ENCODE measurements around the gene SLC25A38. TPM values are rescaled to one million over a fixed set of nuclear protein-coding genes. Genes with fewer than 3 reads are reported as not detected.
A peak's percentile ranks its signal among the peaks of the same experiment; 100 is the strongest.

The SLC25A38 gene
- total RNA-seq, 1 experiment from 2014 or later = 22.0 TPM

DNA sequence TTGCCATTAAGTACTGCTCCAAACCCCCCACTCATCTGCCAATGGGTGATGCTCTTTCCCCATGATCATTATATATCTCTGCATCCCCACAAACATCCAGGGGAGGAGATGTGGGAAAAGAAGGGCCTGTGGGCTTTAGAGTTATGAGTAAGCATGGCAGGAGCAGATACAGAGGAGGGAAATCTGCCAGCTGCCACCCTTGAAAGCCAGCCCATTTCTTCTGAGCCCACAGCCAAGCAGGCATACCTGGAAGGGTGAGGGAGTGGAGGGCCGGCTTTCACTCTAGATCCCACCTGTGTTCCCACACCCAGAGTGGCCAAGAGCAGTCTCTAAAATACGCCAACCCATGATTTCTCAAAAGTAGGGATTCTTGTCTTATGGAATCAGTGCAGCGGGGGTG is 1.7 kb upstream of the SLC25A38 start:
- DNase-seq = no peak
- H3K4me2 ChIP-seq = no peak overlapping the region
- H2AFZ ChIP-seq = no peak overlapping the region
- POLR2A ChIA-PET (ENCODE audit: unreplicated experiment) = no interaction called here
- no peaks in the 10 kb centered on the region for H3K9me2 ChIP-seq (ENCODE audit: insufficient read depth)
- H3K79me2 ChIP-seq (ENCODE audit: low read depth) = peaks cover 32% of the 10 kb centered on the region
- H4K20me1 ChIP-seq (ENCODE audit: insufficient read depth) = peaks cover 18% of the 10 kb centered on the region
- no peaks in the 10 kb centered on the region for H3K36me3 ChIP-seq (ENCODE audit: low read depth)
- no peak overlapping the region for H3K4me3 ChIP-seq
- no peak for TF ChIP-seq EZH2 (IDR thresholded peaks at IDR 0.05; ENCODE audit: low read depth)
- TF ChIP-seq, protein P1, sequence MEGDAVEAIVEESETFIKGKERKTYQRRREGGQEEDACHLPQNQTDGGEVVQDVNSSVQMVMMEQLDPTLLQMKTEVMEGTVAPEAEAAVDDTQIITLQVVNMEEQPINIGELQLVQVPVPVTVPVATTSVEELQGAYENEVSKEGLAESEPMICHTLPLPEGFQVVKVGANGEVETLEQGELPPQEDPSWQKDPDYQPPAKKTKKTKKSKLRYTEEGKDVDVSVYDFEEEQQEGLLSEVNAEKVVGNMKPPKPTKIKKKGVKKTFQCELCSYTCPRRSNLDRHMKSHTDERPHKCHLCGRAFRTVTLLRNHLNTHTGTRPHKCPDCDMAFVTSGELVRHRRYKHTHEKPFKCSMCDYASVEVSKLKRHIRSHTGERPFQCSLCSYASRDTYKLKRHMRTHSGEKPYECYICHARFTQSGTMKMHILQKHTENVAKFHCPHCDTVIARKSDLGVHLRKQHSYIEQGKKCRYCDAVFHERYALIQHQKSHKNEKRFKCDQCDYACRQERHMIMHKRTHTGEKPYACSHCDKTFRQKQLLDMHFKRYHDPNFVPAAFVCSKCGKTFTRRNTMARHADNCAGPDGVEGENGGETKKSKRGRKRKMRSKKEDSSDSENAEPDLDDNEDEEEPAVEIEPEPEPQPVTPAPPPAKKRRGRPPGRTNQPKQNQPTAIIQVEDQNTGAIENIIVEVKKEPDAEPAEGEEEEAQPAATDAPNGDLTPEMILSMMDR (conservative IDR thresholded peaks at IDR 0.05) = no peak
- no peaks in the 10 kb centered on the region for H3K27me3 ChIP-seq (ENCODE audit: insufficient read depth, low read depth)
- no peaks in the 10 kb centered on the region for H3K9me3 ChIP-seq (ENCODE audit: insufficient read depth, low read depth)
- no TSS peak for BruUV-seq (replicated peaks)
- H3K4me1 ChIP-seq (replicated peaks; ENCODE audit: insufficient read depth) = peaks cover 18% of the 10 kb centered on the region
- intact Hi-C loops (cut with micrococcal nuclease; ENCODE audit: unreplicated experiment) = no loop called here
- CTCF ChIA-PET = no interaction called here
- no peak overlapping the region for H3K27ac ChIP-seq
- no peaks in the 10 kb centered on the region; the same call in 1 of the 2 replicates for H3F3A ChIP-seq (ENCODE audit: insufficient read depth, low read depth)

DNA sequence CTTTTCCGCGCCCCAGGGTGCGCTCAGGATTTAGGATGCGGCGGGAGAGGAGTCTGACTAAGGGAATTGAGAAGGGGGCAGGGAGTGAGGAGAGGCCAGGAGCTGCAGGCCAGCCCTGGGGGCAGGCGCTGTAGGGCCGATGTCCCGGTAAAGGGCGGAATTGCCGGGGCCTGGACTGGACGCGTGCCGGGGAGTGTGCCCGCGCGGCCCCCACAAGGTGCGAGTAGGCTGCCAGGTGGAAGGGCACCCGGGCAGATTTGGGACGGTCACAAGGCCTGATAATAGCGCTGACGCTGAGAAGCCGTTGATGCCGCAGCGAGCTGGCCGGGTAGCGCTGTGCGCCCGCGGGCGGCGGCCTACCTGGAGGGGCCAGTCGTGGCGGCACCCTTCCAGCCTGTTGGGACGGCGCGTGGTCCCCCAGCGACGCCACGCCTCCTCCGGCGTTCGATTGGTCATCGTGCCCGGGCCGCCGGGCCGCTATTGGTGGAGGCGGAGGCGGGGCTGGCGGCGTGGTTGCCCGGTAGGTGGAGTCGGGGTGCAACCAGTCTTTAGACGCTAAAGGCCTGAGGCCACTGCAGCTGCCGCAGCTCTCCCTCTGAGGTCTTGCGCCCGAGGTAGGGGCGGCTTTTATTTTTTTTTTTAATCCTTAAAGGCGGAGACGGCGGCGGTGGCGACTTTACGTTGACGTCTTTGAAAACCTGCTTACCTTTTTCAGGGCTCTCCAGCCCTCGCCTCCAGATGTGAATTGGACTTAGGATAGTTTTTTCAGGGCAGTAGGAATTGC is 903 bp downstream of the SLC25A38 start:
- Histone ChIP-seq H3K9me2 (ENCODE audit: insufficient read depth) (no peaks in the 10 kb centered on the region), H3F3A (ENCODE audit: insufficient read depth, low read depth) (no peaks in the 10 kb centered on the region; the same call in 1 of the 2 replicates), H2AFZ (peak overlapping the region; percentile 89), H3K9me3 (ENCODE audit: insufficient read depth, low read depth) (no peaks in the 10 kb centered on the region), H3K27me3 (ENCODE audit: insufficient read depth, low read depth) (no peaks in the 10 kb centered on the region), H3K4me1 (replicated peaks; ENCODE audit: insufficient read depth) (peaks cover 18% of the 10 kb centered on the region), H3K4me3 (peak overlapping the region; percentile 78), H4K20me1 (ENCODE audit: insufficient read depth) (peaks cover 29% of the 10 kb centered on the region), H3K4me2 (peak overlapping the region; percentile 87), H3K79me2 (ENCODE audit: low read depth) (peaks cover 50% of the 10 kb centered on the region), H3K36me3 (ENCODE audit: low read depth) (no peaks in the 10 kb centered on the region), H3K27ac (peak overlapping the region; percentile 76)
- CTCF ChIA-PET = no interaction called here
- no TSS peak for BruUV-seq (replicated peaks)
- no peak for TF ChIP-seq EZH2 (IDR thresholded peaks at IDR 0.05; ENCODE audit: low read depth)
- TF ChIP-seq, protein P1 (conservative IDR thresholded peaks at IDR 0.05) = no peak
- POLR2A ChIA-PET (ENCODE audit: unreplicated experiment) = interaction anchor here (0.5 kb wide), 1 partner anchor 258 kb away, joined by 6 read pairs; no protein-coding TSS in a partner anchor
- intact Hi-C loops (cut with micrococcal nuclease; ENCODE audit: unreplicated experiment) = loop anchor here (1.0 kb wide), 1 partner anchor 22 kb away; the partner anchor contains the start of gene RPSA
- peak; percentile 81 to 96 for DNase-seq

DNA sequence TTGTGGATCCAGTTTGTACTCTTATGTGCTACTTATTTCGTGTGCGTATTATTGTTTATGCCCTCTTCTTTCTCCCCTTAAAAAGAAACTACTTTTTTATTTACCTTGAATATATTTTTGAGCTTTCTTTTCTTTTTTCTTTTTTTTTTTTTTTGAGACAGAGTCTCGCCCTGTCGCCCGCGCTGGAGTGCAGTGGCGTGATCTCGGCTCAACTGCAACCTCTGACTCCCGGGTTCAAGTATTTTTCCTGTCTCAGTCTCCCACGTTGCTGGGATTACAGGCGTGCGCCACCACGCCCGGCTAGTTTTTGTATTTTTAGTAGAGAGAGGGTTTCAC is 1.5 kb downstream of the SLC25A38 start:
- Histone ChIP-seq H3K4me2 (peak overlapping the region; percentile 87), H3K9me3 (ENCODE audit: insufficient read depth, low read depth) (no peaks in the 10 kb centered on the region), H3K4me1 (replicated peaks; ENCODE audit: insufficient read depth) (peaks cover 18% of the 10 kb centered on the region), H3K4me3 (peak overlapping the region; percentile 78; the same call in 1 of the 2 replicates), H4K20me1 (ENCODE audit: insufficient read depth) (peaks cover 29% of the 10 kb centered on the region), H3F3A (ENCODE audit: insufficient read depth, low read depth) (no peaks in the 10 kb centered on the region; the same call in 1 of the 2 replicates), H3K79me2 (ENCODE audit: low read depth) (peaks cover 50% of the 10 kb centered on the region), H3K36me3 (ENCODE audit: low read depth) (no peaks in the 10 kb centered on the region), H3K27ac (no peak overlapping the region), H2AFZ (no peak overlapping the region), H3K27me3 (ENCODE audit: insufficient read depth, low read depth) (no peaks in the 10 kb centered on the region), H3K9me2 (ENCODE audit: insufficient read depth) (no peaks in the 10 kb centered on the region)
- POLR2A ChIA-PET (ENCODE audit: unreplicated experiment) = interaction anchor here (0.5 kb wide), 1 partner anchor 259 kb away, joined by 6 read pairs; no protein-coding TSS in a partner anchor
- TSS peak; percentile 33 for BruUV-seq (replicated peaks)
- no peak for DNase-seq
- no peak for TF ChIP-seq EZH2 (IDR thresholded peaks at IDR 0.05; ENCODE audit: low read depth)
- TF ChIP-seq, protein P1 (conservative IDR thresholded peaks at IDR 0.05) = no peak
- CTCF ChIA-PET = no interaction called here
- intact Hi-C loops (cut with micrococcal nuclease; ENCODE audit: unreplicated experiment) = loop anchor here (1.0 kb wide), 1 partner anchor 22 kb away; the partner anchor contains the start of gene RPSA
